Stimulated activated memory B cell treated with anti-CD40 and anti-IgM and Interleukin-4, amounts not matched to agents 10 μg/mL and 1 μg/mL and 100 μg/mL, for 72 hours (primary cell): ENCODE data around the gene KLK6.

Experiments used
- ATAC-seq: fragments of 150-1000 bp; cut with Tn5 transposase; 2 replicates; pipeline ENCODE4 v1.10.0; 2021
- H3K27ac Mint-ChIP-seq: one replicate; pipeline ENCODE4 v1.8.0; 2022; ENCODE audit warnings: mild to moderate bottlenecking, mixed read lengths
- H3K27me3 Mint-ChIP-seq: one replicate; pipeline ENCODE4 v1.8.0; 2022; ENCODE audit warnings: mixed read lengths
- H3K36me3 Mint-ChIP-seq: one replicate; pipeline ENCODE4 v1.8.0; 2022; ENCODE audit warnings: mixed read lengths
- H3K4me1 Mint-ChIP-seq: one replicate; pipeline ENCODE4 v1.8.0; 2022; ENCODE audit warnings: mixed read lengths
- H3K4me3 Mint-ChIP-seq: one replicate; pipeline ENCODE4 v1.8.0; 2022; ENCODE audit warnings: mild to moderate bottlenecking, moderate library complexity, mixed read lengths
- H3K9me3 Mint-ChIP-seq: one replicate; pipeline ENCODE4 v1.8.0; 2022; ENCODE audit warnings: mixed read lengths

Gene KLK6

DNA sequence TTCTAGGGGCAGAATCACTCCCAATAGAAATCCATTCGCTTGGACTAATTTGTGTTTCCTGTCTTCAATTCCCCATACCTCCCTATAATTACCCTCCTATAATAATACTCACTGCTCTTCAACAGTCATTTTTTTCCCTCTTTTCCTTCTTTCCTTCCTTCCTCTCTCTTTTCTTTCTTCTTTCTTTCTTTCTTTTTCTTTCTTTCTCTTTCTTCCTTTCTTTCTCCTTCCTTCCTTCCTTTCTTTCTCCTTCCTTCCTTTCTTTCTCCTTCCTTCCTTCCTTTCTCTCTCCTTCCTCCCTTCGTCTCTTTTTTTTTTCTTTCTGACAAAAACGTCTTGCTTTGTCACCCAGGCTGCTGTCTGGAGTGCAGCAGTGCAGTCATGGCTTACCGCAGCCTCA is 24.6 kb downstream of the KLK6 start:
- ATAC-seq, result no peak
- H3K4me1 Mint-ChIP-seq, result no peaks in the 10 kb centered on the region
- H3K4me3 Mint-ChIP-seq, result no peak overlapping the region
- H3K27ac Mint-ChIP-seq, result no peak overlapping the region
- peaks cover 64% of the 10 kb centered on the region for H3K27me3 Mint-ChIP-seq
- peaks cover 10% of the 10 kb centered on the region for H3K36me3 Mint-ChIP-seq
- H3K9me3 Mint-ChIP-seq, result peaks cover 21% of the 10 kb centered on the region

DNA sequence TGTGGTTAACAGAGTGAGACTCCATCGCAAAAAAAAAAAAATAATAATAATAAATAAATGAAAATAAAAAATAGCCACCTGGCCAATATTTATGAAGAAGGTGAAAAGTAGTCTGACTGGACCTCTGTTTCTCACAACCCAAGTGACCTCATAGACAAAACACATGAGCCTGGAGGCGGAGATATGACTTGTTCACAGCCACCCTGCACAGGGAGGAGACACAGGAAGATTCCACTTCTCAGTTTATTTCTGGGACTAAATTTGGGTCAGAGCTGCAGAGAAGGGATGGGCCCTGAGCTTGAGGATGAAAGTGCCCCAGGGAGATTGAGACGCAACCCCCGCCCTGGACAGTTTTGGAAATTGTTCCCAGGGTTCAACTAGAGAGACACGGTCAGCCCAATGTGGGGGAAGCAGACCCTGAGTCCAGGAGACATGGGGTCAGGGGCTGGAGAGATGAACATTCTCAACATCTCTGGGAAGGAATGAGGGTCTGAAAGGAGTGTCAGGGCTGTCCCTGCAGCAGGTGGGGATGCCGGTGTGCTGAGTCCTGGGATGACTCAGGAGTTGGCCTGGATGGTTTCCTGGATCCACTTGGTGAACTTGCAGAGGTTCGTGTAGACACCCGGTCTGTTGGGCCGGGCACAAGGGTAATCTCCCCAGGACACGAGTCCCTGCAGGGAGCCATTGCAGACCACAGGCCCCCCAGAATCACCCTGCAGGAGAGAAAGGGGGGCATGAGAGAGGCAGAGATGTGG is 26.1 kb downstream of the KLK6 start:
- H3K27me3 Mint-ChIP-seq, result peaks cover 48% of the 10 kb centered on the region
- ATAC-seq, result no peak
- H3K27ac Mint-ChIP-seq, result no peak overlapping the region
- peaks cover 21% of the 10 kb centered on the region for H3K9me3 Mint-ChIP-seq
- H3K4me1 Mint-ChIP-seq, result no peaks in the 10 kb centered on the region
- H3K4me3 Mint-ChIP-seq, result no peak overlapping the region
- H3K36me3 Mint-ChIP-seq, result peaks cover 10% of the 10 kb centered on the region

- peaks cover 65% of the 10 kb centered on the region for H3K27me3 Mint-ChIP-seq
- H3K4me3 Mint-ChIP-seq, result no peak overlapping the region
- H3K4me1 Mint-ChIP-seq, result no peaks in the 10 kb centered on the region
- H3K27ac Mint-ChIP-seq, result no peak overlapping the region
- peaks cover 15% of the 10 kb centered on the region for H3K9me3 Mint-ChIP-seq
- H3K36me3 Mint-ChIP-seq, result peaks cover 10% of the 10 kb centered on the region
- no peak for ATAC-seq
Measured at GRCh38 chr19:50939596-50939995, 29.8 kb downstream of the KLK6 start.

- H3K36me3 Mint-ChIP-seq, result no peaks in the 10 kb centered on the region
Measured at GRCh38 chr19:50933640-50934039, 35.8 kb downstream of the KLK6 start.

DNA sequence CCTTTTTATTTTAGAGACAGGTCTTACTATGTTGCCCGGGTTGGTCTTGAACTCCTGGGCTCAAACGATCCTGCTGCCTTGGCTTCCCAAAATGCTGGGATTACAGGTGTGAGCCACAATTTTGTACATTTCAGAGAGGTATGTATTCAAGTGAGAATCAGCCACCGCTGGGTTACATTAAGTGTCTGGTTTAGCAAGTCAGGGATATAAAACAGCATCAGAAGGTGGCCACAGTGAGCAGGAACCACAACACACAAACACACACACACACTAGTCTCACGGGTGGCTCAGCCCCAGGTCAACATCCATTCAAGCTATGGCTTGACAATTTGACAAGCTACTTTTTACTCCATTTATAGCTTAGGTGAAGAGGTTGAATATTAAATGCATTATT is 36.7 kb downstream of the KLK6 start:
- Mint-ChIP-seq H3K36me3 (no peaks in the 10 kb centered on the region), H3K27me3 (peaks cover 83% of the 10 kb centered on the region), H3K4me1 (no peaks in the 10 kb centered on the region), H3K4me3 (no peak overlapping the region), H3K9me3 (no peaks in the 10 kb centered on the region), H3K27ac (no peak overlapping the region)
- ATAC-seq, result no peak

More at GRCh38 chr19:50933640-50934039, 35.8 kb downstream of the KLK6 start:
- Mint-ChIP-seq H3K4me3 (no peak overlapping the region), H3K9me3 (no peaks in the 10 kb centered on the region), H3K27me3 (peaks cover 78% of the 10 kb centered on the region), H3K27ac (no peak overlapping the region), H3K4me1 (no peaks in the 10 kb centered on the region)
- ATAC-seq, result no peak

- Mint-ChIP-seq H3K9me3 (no peaks in the 10 kb centered on the region), H3K36me3 (no peaks in the 10 kb centered on the region), H3K27ac (no peak overlapping the region), H3K27me3 (peaks cover 83% of the 10 kb centered on the region), H3K4me1 (no peaks in the 10 kb centered on the region), H3K4me3 (no peak overlapping the region)
- no peak for ATAC-seq
Measured at GRCh38 chr19:50932018-50932689, 37.2 kb downstream of the KLK6 start.

GRCh38 chr19:50931023-50931422 is 38.4 kb downstream of the KLK6 start:
- no peak for ATAC-seq
- Mint-ChIP-seq H3K4me3 (no peak overlapping the region), H3K27ac (no peak overlapping the region), H3K9me3 (no peaks in the 10 kb centered on the region), H3K36me3 (no peaks in the 10 kb centered on the region), H3K4me1 (no peaks in the 10 kb centered on the region), H3K27me3 (peaks cover 72% of the 10 kb centered on the region)

GRCh38 chr19:50928831-50929230 is 40.6 kb downstream of the KLK6 start:
- Mint-ChIP-seq H3K9me3 (no peaks in the 10 kb centered on the region), H3K27me3 (peaks cover 54% of the 10 kb centered on the region), H3K4me1 (no peaks in the 10 kb centered on the region), H3K4me3 (no peak overlapping the region), H3K27ac (no peak overlapping the region), H3K36me3 (no peaks in the 10 kb centered on the region)
- ATAC-seq, result no peak

GRCh38 chr19:50926144-50926543 is 43.2 kb downstream of the KLK6 start:
- Mint-ChIP-seq H3K4me3 (no peak overlapping the region), H3K27ac (no peak overlapping the region), H3K27me3 (peaks cover 41% of the 10 kb centered on the region), H3K4me1 (peaks cover 11% of the 10 kb centered on the region), H3K9me3 (no peaks in the 10 kb centered on the region), H3K36me3 (no peaks in the 10 kb centered on the region)
- ATAC-seq, result no peak

GRCh38 chr19:50925734-50926133 is 43.7 kb downstream of the KLK6 start:
- Mint-ChIP-seq H3K9me3 (no peaks in the 10 kb centered on the region), H3K27ac (no peak overlapping the region), H3K4me1 (peaks cover 11% of the 10 kb centered on the region), H3K4me3 (no peak overlapping the region), H3K27me3 (peaks cover 39% of the 10 kb centered on the region), H3K36me3 (no peaks in the 10 kb centered on the region)
- no peak for ATAC-seq

DNA sequence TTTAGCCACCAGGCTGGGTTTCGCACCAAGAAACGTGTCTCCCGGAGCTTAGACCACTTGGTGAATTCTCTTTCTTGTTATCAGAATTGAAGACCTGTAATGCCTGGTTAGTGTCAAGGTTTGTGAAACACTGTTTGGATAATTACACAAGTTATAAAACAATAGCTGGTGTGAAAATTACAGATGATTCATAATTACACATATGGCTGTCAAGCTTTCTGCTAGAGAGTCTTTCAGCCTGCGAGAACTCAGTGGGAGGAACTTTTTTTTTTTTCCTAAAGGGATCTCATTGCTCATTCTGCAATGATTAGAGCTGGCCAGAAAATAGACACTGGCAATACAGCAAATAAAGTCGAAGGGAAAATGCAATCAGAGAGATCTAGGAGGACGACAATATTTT is 44.8 kb downstream of the KLK6 start:
- Mint-ChIP-seq H3K27me3 (peaks cover 39% of the 10 kb centered on the region), H3K4me3 (no peak overlapping the region)

DNA sequence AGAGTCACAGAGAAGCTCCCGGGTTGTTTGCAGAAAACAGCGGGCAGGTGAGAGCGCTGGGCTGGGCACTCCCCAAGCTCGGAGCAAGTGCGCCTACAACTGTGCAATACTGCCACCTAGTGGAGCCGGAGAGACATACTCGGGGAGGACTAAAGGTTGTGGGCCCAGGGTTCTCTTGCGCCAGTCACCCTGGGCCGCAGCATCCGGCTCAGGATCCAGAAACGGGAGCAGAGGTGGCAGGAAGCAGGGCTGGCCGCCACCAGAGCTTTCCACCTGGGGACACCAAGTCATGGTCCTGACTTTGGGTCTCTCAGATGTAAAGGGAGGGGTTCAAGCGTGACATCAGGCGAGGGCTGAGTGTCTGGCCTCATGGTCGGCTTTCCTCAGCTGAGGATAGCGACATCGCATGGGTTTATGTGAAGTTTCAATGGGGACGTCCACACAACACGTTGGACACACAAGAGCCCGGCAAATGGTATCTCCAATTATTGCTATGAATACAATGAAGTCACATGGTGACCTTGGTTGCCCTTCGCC is 47.0 kb downstream of the KLK6 start:
- H3K4me1 Mint-ChIP-seq, result peaks cover 11% of the 10 kb centered on the region
- H3K9me3 Mint-ChIP-seq, result no peaks in the 10 kb centered on the region
- H3K4me3 Mint-ChIP-seq, result peak overlapping the region; percentile 40
- peak; percentile 97 for ATAC-seq
- H3K36me3 Mint-ChIP-seq, result no peaks in the 10 kb centered on the region
- H3K27ac Mint-ChIP-seq, result peak overlapping the region; percentile 68
- H3K27me3 Mint-ChIP-seq, result peaks cover 32% of the 10 kb centered on the region

More for the DNA sequence above, 44.8 kb downstream of the KLK6 start:
- Mint-ChIP-seq H3K36me3 (no peaks in the 10 kb centered on the region), H3K27ac (no peak overlapping the region), H3K4me1 (peaks cover 11% of the 10 kb centered on the region), H3K9me3 (no peaks in the 10 kb centered on the region)
- ATAC-seq, result no peak

DNA sequence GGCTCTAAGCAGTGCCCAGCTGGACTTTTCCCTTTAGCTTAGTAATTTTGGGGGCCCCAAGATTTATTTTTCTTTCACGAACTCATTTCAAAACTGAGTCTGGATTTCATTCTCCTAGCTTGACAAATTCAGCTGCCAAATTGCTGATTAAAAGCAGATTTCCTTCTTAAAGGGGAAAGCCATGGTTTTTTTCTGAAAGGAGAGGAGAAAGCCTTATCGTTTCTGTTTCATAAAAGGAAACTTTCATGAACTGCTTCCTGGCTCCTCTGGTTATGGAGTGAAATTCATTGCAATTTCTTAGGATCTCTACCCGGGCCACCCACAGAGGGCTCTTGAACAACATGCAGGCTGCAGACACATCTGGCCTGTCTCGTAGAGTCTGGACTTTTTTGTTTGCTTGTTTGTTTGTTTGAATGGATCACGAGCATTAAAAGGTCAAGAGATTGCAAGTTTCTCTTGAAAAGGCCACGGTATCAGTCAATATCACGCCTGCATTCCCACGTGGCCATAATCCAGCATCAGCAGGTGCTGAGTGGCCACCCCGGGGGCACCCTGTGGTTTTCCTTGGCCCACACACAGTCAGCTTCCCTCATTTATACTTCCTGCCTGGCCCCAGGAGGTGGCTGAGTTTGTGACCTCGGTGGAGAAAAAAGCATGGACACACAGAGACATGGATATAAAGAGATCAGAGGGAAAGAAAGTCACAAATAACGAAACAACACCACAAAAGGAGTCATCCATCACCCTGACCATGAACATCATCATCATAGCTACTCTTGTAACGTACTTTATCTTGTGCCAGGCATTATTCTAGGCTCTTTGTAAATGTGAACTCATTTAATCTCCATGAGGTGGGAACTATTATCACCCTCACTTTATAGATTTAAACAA is 47.7 kb downstream of the KLK6 start:
- H3K36me3 Mint-ChIP-seq, result no peaks in the 10 kb centered on the region
- peaks cover 11% of the 10 kb centered on the region for H3K4me1 Mint-ChIP-seq
- peaks cover 36% of the 10 kb centered on the region for H3K27me3 Mint-ChIP-seq
- peak overlapping the region; percentile 40 for H3K4me3 Mint-ChIP-seq
- peak overlapping the region; percentile 68 for H3K27ac Mint-ChIP-seq
- peak; percentile 49 for ATAC-seq
- no peaks in the 10 kb centered on the region for H3K9me3 Mint-ChIP-seq

GRCh38 chr19:50916069-50916468 is 53.3 kb downstream of the KLK6 start:
- no peaks in the 10 kb centered on the region for H3K9me3 Mint-ChIP-seq
- no peak for ATAC-seq
- H3K4me3 Mint-ChIP-seq, result no peak overlapping the region
- H3K36me3 Mint-ChIP-seq, result no peaks in the 10 kb centered on the region
- H3K4me1 Mint-ChIP-seq, result peaks cover 6% of the 10 kb centered on the region
- H3K27ac Mint-ChIP-seq, result no peak overlapping the region
- peaks cover 29% of the 10 kb centered on the region for H3K27me3 Mint-ChIP-seq
